NOMO-1 (cell line): Measurements from ENCODE around the gene EFCAB11.
A peak's percentile ranks its signal among the peaks of the same experiment; 100 is the strongest.
"Not testable (repeated sequence)": the region's sequence is repeated elsewhere in the genome, so short reads cannot be mapped to it uniquely, and the experiment has no call there.

Source experiments
- DNase-seq, 2 experiments: peaks; one replicate each; lab custom pipeline; 2025; ENCODE audit not compliant: unreplicated experiment in 2 of 2; lab: John Stamatoyannopoulos, UW

EFCAB11 gene

DNA sequence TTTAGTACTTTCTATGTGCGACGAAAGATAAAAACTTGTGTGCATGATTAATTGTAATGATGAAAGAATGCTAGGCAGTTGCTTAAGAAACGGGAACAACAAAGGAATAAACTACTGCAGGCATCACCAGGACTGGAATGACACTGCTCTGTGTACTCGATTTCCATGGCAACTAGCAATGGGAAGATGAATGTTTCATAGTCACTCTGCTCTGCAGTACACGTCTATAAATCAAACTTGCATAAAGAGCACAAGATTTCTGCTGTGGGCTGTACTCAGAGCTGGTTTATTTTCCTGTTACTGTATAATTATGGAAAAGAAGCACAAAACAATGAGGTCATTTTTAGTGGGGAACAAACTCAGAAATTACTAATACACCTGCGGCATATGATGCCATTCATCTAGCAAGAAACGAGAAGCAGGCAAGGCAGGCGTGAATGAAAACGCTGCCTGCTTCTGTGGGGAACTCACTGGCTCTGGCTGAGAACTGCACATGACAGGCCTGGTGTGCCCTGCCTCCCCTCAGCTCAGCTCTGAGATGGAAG lies 41.8 kb downstream of the EFCAB11 start:
- DNase-seq, result peak; percentile 31 to 74

DNA sequence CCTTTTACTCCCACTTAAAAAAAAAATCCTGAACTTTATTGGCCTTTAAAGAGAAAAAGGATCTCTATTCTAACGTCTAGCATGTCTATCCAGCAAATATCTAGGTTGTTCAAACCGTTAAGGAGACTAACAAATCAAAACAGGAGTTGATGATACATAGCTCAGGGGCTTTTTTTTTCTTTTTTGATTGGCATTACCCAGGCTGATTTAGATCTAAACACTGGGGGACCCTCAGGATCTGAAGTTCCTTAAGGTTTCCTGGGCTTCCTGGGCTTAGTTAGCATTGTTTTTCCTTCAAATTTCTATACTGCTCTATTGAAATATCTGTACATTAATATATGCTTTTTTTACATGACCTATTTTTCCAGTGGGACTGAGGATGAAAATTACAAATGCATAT lies 42.3 kb downstream of the EFCAB11 start:
- no peak for DNase-seq

- DNase-seq, result no peak
Measured at GRCh38 chr14:89911010-89911919, 43.3 kb downstream of the EFCAB11 start.

GRCh38 chr14:89910691-89911009 lies 43.9 kb downstream of the EFCAB11 start:
- DNase-seq, result no peak

- no peak for DNase-seq
Measured at GRCh38 chr14:89909586-89909985, 44.9 kb downstream of the EFCAB11 start.

- DNase-seq, result no peak
Measured at GRCh38 chr14:89908712-89909450, 45.6 kb downstream of the EFCAB11 start.

DNA sequence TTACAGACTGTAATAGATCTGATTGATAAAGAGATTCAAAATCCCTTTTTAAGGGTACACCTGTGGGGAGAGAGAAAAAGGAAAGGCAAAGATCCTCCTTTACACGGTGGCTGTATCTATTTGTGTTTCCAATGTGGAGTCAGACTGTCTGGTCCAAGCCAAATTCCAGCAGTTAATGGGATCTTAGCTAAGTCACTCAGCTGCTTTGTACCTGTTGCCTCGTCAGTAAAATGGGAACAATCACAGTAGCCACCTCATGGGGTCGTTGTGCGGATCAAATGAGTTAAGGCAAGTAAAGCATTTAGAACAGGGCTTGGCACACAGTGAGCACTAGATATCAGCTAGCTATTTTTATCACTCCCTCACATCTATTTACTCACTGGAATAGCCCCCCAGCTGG lies 46.9 kb downstream of the EFCAB11 start:
- DNase-seq, result no peak

DNA sequence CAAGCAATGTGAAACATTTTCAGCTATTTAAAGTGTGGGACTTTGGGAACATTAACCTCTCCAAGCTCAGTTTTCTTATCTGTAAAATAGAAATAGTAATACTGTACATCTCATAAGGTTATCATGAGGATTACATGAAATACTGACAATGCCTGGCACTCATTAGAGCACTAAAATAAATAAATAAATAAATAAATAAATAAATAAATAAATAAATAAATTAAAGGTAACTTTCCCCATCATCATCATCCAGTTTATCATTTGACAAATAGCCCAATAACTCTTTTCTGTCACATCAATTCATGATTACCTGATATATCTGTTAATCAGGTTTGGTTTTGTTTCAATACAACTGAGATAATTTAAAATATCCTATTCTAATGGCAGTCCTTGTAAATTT lies 48.5 kb downstream of the EFCAB11 start:
- no peak for DNase-seq

- no peak for DNase-seq
Measured at GRCh38 chr14:89903340-89903952, 51.1 kb downstream of the EFCAB11 start.

DNA sequence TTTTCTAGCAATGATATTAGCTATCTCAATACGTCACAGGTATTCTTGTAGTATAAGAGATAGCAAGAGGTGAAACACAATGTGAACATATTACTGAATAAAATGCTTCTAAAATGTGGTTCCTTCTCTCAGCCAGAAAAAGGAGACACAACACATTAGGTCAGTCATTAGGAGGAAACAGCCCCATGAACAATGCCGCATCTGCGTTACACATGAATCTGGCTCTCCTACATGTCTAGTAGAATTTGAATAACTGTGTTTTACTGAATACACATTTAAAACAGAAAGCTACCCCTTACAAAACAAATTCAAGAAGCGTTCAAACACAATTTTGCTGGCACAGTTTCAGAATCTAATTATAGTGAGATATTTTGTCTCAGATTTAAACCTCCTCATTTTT lies 51.6 kb downstream of the EFCAB11 start:
- DNase-seq, result no peak

- DNase-seq, result no peak
Measured at GRCh38 chr14:89900802-89901201, 53.7 kb downstream of the EFCAB11 start.

DNA sequence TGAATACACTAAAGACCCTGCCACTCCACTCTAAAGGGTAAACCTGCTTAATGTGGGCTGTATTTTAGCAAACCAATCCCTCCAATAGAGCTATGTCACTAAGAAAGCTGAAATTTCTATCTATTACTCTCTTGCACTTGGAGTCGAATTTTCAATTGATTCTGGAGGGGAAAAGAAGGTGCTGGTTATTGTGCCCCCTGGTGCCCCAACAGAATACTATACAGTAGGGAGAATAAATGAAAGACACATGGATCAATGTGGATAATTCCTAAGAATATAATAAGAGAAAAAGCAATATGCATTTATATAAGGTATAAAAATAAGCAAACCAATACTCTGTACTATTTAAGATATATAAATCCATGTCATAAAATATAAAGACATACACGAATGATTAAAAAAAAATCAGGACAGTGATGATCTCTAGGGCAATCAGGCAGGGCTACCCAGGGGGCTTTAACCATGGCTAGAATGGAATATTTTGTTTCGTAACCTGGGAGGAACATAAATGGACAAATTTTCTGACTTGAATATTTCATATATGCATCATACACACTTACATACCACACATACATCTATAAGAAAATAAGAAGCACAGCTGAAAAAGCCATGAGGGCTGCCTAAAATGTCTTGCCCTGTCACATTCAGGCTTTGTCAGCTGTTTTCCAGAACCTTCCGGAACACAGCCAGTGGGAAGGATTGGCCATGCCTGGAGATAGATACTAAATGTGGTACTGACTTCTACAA lies 54.4 kb downstream of the EFCAB11 start:
- DNase-seq, result peak in 1 of 2 experiments; percentile 9

DNA sequence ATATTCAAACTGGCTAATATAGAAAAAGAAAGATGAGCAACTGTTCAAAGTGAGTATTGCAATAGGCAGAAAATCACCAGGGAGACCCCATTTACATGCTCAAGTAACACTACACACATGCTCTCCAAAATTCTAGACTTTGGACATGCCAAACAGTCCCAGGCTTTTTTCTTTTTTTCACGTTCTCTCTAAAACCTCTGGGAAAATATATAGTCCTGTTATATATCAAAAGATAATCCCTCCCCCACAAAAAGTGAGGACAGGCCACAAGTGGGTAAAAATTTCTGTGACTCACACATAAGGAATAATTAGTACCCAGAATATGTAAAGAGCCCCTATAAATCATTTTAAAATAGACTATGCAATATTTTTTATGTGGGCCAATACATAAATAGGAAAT lies 55.2 kb downstream of the EFCAB11 start:
- DNase-seq, result no peak

DNA sequence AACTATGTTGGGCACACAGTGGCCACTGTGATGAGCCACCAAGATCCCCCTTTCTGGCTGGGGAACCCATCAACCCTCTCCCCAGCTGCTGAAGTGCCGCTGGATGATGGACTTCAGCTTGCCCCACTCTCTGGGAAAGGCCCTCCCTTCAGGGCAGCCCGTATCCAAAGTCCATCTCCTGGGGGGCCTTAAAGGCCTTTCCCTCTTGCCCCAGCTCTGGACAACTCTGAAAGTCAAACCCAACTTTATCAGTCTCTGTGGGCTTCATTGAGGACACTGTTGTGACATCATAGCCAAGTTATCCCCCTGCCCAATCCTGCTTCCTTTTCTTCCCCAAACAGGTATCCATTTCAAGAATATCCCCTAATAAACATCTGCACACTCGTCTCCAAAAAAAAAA lies 61.1 kb downstream of the EFCAB11 start:
- not testable (repeated sequence) for DNase-seq

DNA sequence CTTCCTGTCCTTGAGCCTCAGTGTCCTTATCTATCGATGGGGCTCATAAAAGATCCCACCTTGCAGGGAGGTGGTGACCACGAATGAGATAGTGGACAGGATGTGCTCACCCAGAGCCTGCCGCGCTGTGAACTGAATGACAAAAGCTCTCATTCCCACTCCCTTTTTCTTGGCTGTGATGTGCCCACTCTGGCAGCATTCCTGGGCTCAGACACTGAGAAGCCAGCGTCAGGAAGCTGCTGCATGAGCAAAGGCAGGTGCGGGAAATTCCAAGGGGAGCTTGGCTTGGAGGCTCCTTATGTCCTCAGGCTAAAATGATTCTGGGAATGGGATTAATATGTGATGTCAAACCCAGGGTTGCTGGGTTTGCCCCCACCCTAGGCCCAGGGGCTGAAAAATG lies 61.6 kb downstream of the EFCAB11 start:
- no peak for DNase-seq

- not testable (repeated sequence) for DNase-seq
Measured at GRCh38 chr14:89891721-89892120, 62.8 kb downstream of the EFCAB11 start.

- DNase-seq, result no peak
Measured at GRCh38 chr14:89891055-89891454, 63.5 kb downstream of the EFCAB11 start.

- DNase-seq, result no peak
Measured at GRCh38 chr14:89890589-89890988, 63.9 kb downstream of the EFCAB11 start.

- no peak for DNase-seq
Measured at GRCh38 chr14:89889626-89890025, 64.9 kb downstream of the EFCAB11 start.

DNA sequence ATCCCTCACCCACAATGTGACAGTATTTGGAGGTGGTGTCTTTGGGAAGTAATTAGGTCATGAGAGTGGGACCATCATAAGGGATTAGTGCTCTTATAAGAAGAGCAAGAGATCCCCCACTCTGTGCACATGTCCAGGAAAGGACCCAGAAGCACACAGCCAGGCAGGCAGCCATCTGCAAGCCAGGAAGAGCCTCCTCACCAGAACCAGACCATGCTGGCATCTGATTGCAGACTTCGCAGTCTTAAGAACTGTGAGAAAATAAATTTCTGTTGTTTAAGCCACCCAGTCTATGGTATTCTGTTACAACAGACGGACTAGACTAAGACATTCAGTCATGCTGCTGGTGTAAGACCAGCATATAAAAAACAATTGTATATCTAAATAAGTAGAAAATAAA lies 69.8 kb downstream of the EFCAB11 start:
- no peak for DNase-seq

- DNase-seq, result no peak
Measured at GRCh38 chr14:89881839-89882238, 72.7 kb downstream of the EFCAB11 start.
